Tibial nerve (tissue), 4 donors: ENCODE measurements around the gene SSH2.

ENCODE experiments used
- CTCF ChIP-seq, 5 experiments: fragments of 200-600 bp in 3 of 5; fragments of 450-650 bp in 2 of 5; sonication (generic) in 3 of 5; IDR thresholded peaks; one replicate each; pipeline ENCODE4 v1.5.1; 2016 to 2019; ENCODE audit warnings: antibody characterized with exemption in 5 of 5, mild to moderate bottlenecking in 3 of 5, moderate library complexity in 2 of 5
- EP300 ChIP-seq, 2 donors: sonication (generic); formaldehyde crosslinking; IDR thresholded peaks; one replicate each; pipeline ENCODE4 v1.6.1; 2017; ENCODE audit warnings: antibody characterized with exemption in 2 of 2, mild to moderate bottlenecking in 1 of 2

GRCh38 chr17:29837531-29837930 is 92.5 kb downstream of the SSH2 start:
- TF ChIP-seq CTCF (IDR thresholded peaks at IDR 0.05) (no peak), EP300 (IDR thresholded peaks at IDR 0.05) (no peak)
